Keratinocyte (primary cell): Measurements from ENCODE around the gene CDH13. TPM values are rescaled to one million over a fixed set of nuclear protein-coding genes. Genes with fewer than 3 reads are reported as not detected.

Source experiments
- DNase-seq: peaks from one replicate; pipeline ENCODE4 v3.0.0-alpha.2; 2011; ENCODE audit warnings: low read depth, missing footprints, low spot score
- FAIRE-seq: peaks from 2 replicates; lab custom pipeline; 2011; peaks lifted over from hg19 to GRCh38; lab: Jason Lieb, UNC
- H2AFZ ChIP-seq: 2 replicates; pipeline ENCODE4 v1.6.0; 2012; ENCODE audit warnings: low read length, control low read depth, inconsistent platforms; ENCODE audit not compliant: control insufficient read depth
- H3K27ac ChIP-seq: 2 replicates; pipeline ENCODE4 v1.5.1; 2011; ENCODE audit warnings: low read length; ENCODE audit not compliant: control insufficient read depth, insufficient read depth
- H3K27me3 ChIP-seq: 3 replicates; pipeline ENCODE4 v1.6.0; 2011; ENCODE audit warnings: low read length; ENCODE audit not compliant: control insufficient read depth, insufficient read depth; ENCODE audit errors: extremely low read depth
- H3K36me3 ChIP-seq, 2 experiments: 2 replicates in 1 of 2; 3 replicates in 1 of 2; pipeline ENCODE4 v1.5.1; 2011; ENCODE audit warnings: low read length in 2 of 2, mild to moderate bottlenecking in 1 of 2; ENCODE audit not compliant: control insufficient read depth in 2 of 2, insufficient read depth in 2 of 2; ENCODE audit errors: extremely low read depth in 1 of 2
- H3K4me1 ChIP-seq: 3 replicates; pipeline ENCODE4 v1.5.1; 2011; ENCODE audit warnings: low read length; ENCODE audit not compliant: control insufficient read depth, insufficient read depth; ENCODE audit errors: extremely low read depth
- H3K4me2 ChIP-seq: 3 replicates; pipeline ENCODE4 v1.6.0; 2011; ENCODE audit warnings: low read depth, low read length; ENCODE audit not compliant: control insufficient read depth, insufficient read depth; ENCODE audit errors: extremely low read depth
- H3K4me3 ChIP-seq, 3 experiments: fragments of 200-600 bp in 1 of 3; sonication (generic) in 1 of 3; 2 replicates in 2 of 3; 3 replicates in 1 of 3; pipeline ENCODE4 v1.5.1; 2011 to 2016; ENCODE audit warnings: low read length in 3 of 3, mild to moderate bottlenecking in 3 of 3, control low read depth in 2 of 3, inconsistent platforms in 1 of 3, low read depth in 1 of 3, mixed read lengths in 1 of 3, mixed run types in 1 of 3, moderate library complexity in 1 of 3; ENCODE audit not compliant: control insufficient read depth in 2 of 3, insufficient read depth in 2 of 3; ENCODE audit errors: extremely low read depth in 1 of 3
- H3K79me2 ChIP-seq: 2 replicates; pipeline ENCODE4 v1.6.0; 2012; ENCODE audit warnings: low read length; ENCODE audit not compliant: control insufficient read depth, insufficient read depth
- H3K9ac ChIP-seq: 3 replicates; pipeline ENCODE4 v1.6.0; 2011; ENCODE audit warnings: low read length; ENCODE audit not compliant: control insufficient read depth, insufficient read depth; ENCODE audit errors: extremely low read depth
- H3K9me1 ChIP-seq: 3 replicates; pipeline ENCODE4 v1.6.0; 2011; ENCODE audit warnings: low read length; ENCODE audit not compliant: control insufficient read depth, insufficient read depth; ENCODE audit errors: extremely low read depth
- H3K9me3 ChIP-seq: 2 replicates; pipeline ENCODE4 v1.5.1; 2012; ENCODE audit warnings: low read depth, low read length; ENCODE audit not compliant: control insufficient read depth
- H4K20me1 ChIP-seq: 3 replicates; pipeline ENCODE4 v1.6.0; 2011; ENCODE audit warnings: low read length; ENCODE audit not compliant: control insufficient read depth, insufficient read depth; ENCODE audit errors: extremely low read depth
- CTCF ChIP-seq, 3 experiments: IDR thresholded peaks in 1 of 3; conservative IDR thresholded peaks in 1 of 3; optimal IDR thresholded peaks in 1 of 3; 2 replicates in 2 of 3; 3 replicates in 1 of 3; pipeline versions ENCODE3 to v1.5.1; 2011; ENCODE audit warnings: low read length in 3 of 3, mild to moderate bottlenecking in 3 of 3, moderate library complexity in 2 of 3, control low read depth in 1 of 3, inconsistent platforms in 1 of 3; ENCODE audit not compliant: insufficient read depth in 2 of 3; ENCODE audit errors: extremely low read depth in 1 of 3
- EZH2 ChIP-seq: IDR thresholded peaks from one replicate; pipeline ENCODE4 v1.6.1; 2012; ENCODE audit warnings: inconsistent platforms, mild to moderate bottlenecking, low read length, moderate library complexity
- dilution Hi-C: fragments of 300-500 bp; cut with MboI; formaldehyde crosslinking; loops from one replicate; pipeline ENCODE4 v1.7.0; 2020; ENCODE audit warnings: low sequenced_read_pairs; ENCODE audit not compliant: extremely low pct_ligation_motif_present
- polyA plus RNA-seq, 5 experiments: library from polyadenylated mRNA; depleted of rRNA in 3 of 5; stranded (reverse) in 3 of 5; stranded (forward) in 1 of 5; unstranded in 1 of 5; fragments of >200 nt; gene quantifications; 1 replicate in 1 of 5; 2 replicates in 3 of 5; 3 replicates in 1 of 5; pipeline versions ENCODE4 v1.2.1 to v1.2.3, GENCODE V29; 2011 to 2012; ENCODE audit warnings: missing spikeins in 2 of 5, low read depth in 1 of 5, low replicate concordance in 1 of 5

Gene CDH13
- polyA plus RNA-seq, 1 donor (not counting 4 experiments of a cell fraction or from before 2014, with no cell fraction given): 111 TPM

GRCh38 chr16:83301971-83302370 is 675.2 kb downstream of the CDH13 start:
- Histone ChIP-seq H3K4me1 (no peaks in the 10 kb centered on the region), H4K20me1 (no peaks in the 10 kb centered on the region), H3K9me1 (no peaks in the 10 kb centered on the region), H3K9ac (no peak overlapping the region), H2AFZ (no peak overlapping the region), H3K9me3 (no peaks in the 10 kb centered on the region), H3K27me3 (no peaks in the 10 kb centered on the region), H3K79me2 (no peaks in the 10 kb centered on the region), H3K4me3 (no peak overlapping the region), H3K27ac (no peak overlapping the region), H3K36me3 (no peaks in the 10 kb centered on the region), H3K4me2 (no peak overlapping the region)
- TF ChIP-seq CTCF (optimal IDR thresholded peaks at IDR 0.05 in 1 of 3, IDR thresholded peaks at IDR 0.05 in 1 of 3, conservative IDR thresholded peaks at IDR 0.05 in 1 of 3; ENCODE audit: extremely low read depth in 1 of 3, insufficient read depth in 2 of 3, low read length in 3 of 3) (no peak), EZH2 (no peak)
- dilution Hi-C loops: no loop called here
- DNase-seq (no peak), FAIRE-seq (no peak)

- no peak overlapping the region for H3K4me3 ChIP-seq
- dilution Hi-C loops: no loop called here
- no peaks in the 10 kb centered on the region for H3K79me2 ChIP-seq
- H3K27ac ChIP-seq: no peak overlapping the region
- no peaks in the 10 kb centered on the region for H3K27me3 ChIP-seq
- H3K9ac ChIP-seq: no peak overlapping the region
- no peaks in the 10 kb centered on the region for H3K36me3 ChIP-seq
- H3K9me1 ChIP-seq: no peaks in the 10 kb centered on the region
- no peaks in the 10 kb centered on the region for H3K4me1 ChIP-seq
- H3K9me3 ChIP-seq: no peaks in the 10 kb centered on the region
- H2AFZ ChIP-seq: no peak overlapping the region
- H3K4me2 ChIP-seq: no peak overlapping the region
- FAIRE-seq: no peak
- DNase-seq: no peak
- H4K20me1 ChIP-seq: no peaks in the 10 kb centered on the region
- TF ChIP-seq CTCF (optimal IDR thresholded peaks at IDR 0.05 in 1 of 3, IDR thresholded peaks at IDR 0.05 in 1 of 3, conservative IDR thresholded peaks at IDR 0.05 in 1 of 3; ENCODE audit: extremely low read depth in 1 of 3, insufficient read depth in 2 of 3, low read length in 3 of 3) (no peak), EZH2 (no peak)
Observed at GRCh38 chr16:83302853-83303252, 676.1 kb downstream of the CDH13 start.
